ENCODE data around the gene WNT11.

Gene WNT11

GRCh38 chr11:76170468-76170867 is 35.8 kb downstream of the WNT11 start:
- no peak for DNase-seq

- no peak for DNase-seq
Measured at GRCh38 chr11:76169473-76169896, 36.8 kb downstream of the WNT11 start.

- DNase-seq = no peak
Measured at GRCh38 chr11:76167590-76167989, 38.7 kb downstream of the WNT11 start.

GRCh38 chr11:76166314-76166713 is 40.0 kb downstream of the WNT11 start:
- DNase-seq = no peak

- DNase-seq = no peak
Measured at GRCh38 chr11:76164861-76165751, 41.2 kb downstream of the WNT11 start.

- no peak for DNase-seq
Measured at GRCh38 chr11:76164081-76164480, 42.2 kb downstream of the WNT11 start.

GRCh38 chr11:76163289-76163880 is 42.9 kb downstream of the WNT11 start:
- no peak for DNase-seq

- no peak for DNase-seq
Measured at GRCh38 chr11:76162336-76163288, 43.7 kb downstream of the WNT11 start.

- no peak for DNase-seq
Measured at GRCh38 chr11:76161261-76161961, 44.9 kb downstream of the WNT11 start.

GRCh38 chr11:76160856-76161255 is 45.4 kb downstream of the WNT11 start:
- no peak for DNase-seq

- DNase-seq = no peak
Measured at GRCh38 chr11:76159983-76160661, 46.2 kb downstream of the WNT11 start.

- no peak for DNase-seq
Measured at GRCh38 chr11:76159303-76159937, 46.9 kb downstream of the WNT11 start.

- no peak for DNase-seq
Measured at GRCh38 chr11:76158394-76159302, 47.7 kb downstream of the WNT11 start.

GRCh38 chr11:76157891-76158290 is 48.4 kb downstream of the WNT11 start:
- DNase-seq = no peak

GRCh38 chr11:76156971-76157427 is 49.3 kb downstream of the WNT11 start:
- DNase-seq = no peak

- no peak for DNase-seq
Measured at GRCh38 chr11:76155500-76156227, 50.6 kb downstream of the WNT11 start.

- no peak for DNase-seq
Measured at GRCh38 chr11:76153571-76153923, 52.8 kb downstream of the WNT11 start.

- no peak for DNase-seq
Measured at GRCh38 chr11:76152741-76153570, 53.3 kb downstream of the WNT11 start.

Measured in inflammatory macrophage treated with lipopolysaccharide for 4 hours (primary cell).